K562 (cell line): Measurements from ENCODE around the gene IL1F10. TPM values are rescaled to one million over a fixed set of nuclear protein-coding genes. Genes with fewer than 3 reads are reported as not detected.

ENCODE experiments used
- ATAC-seq: fragments of 200-7000 bp; cut with Tn5 transposase; 3 replicates; pipeline ENCODE4 v1.9.1; 2020; ENCODE audit warnings: moderate library complexity
- BruUV-seq: library from RNA; stranded (reverse); fragments of 400-500 nt; replicated peaks from 2 replicates; lab custom pipeline; 2021; lab: Mats Ljungman, UMichigan
- CTCF ChIA-PET: fragments of 300-600 bp; formaldehyde crosslinking; extraction: SDS; loops from one replicate; lab custom pipeline; 2021; ENCODE audit warnings: low intra/inter-chr PET ratio; lab: Yijun Ruan, JAX
- POLR2A ChIA-PET: fragments of 300-600, 350-650 bp; sonication (Branson Sonifier 250); formaldehyde crosslinking; extraction: SDS; loops from one replicate; lab custom pipeline; 2021; ENCODE audit warnings: antibody characterized with exemption, inconsistent platforms; lab: Yijun Ruan, JAX
- DNase-seq, 4 experiments: peaks; one replicate each; pipeline versions ENCODE4 v3.0.0 to v3.0.0-alpha.2; 2011 to 2018; ENCODE audit warnings: low spot score in 3 of 4, mixed read lengths in 3 of 4; ENCODE audit errors: extremely low read depth in 1 of 4
- FAIRE-seq: peaks from 2 replicates; lab custom pipeline; 2011; peaks lifted over from hg19 to GRCh38; lab: Jason Lieb, UNC
- H2AFZ ChIP-seq: 2 replicates; pipeline ENCODE4 v1.6.0; 2011; ENCODE audit warnings: low read depth, low read length, control low read depth, inconsistent platforms
- H3K27ac ChIP-seq: fragments of 200-600 bp; 3 replicates; pipeline ENCODE4 v1.8.0; 2011; ENCODE audit warnings: low read depth, mild to moderate bottlenecking, control low read depth, inconsistent platforms, low read length, moderate library complexity, mixed read lengths; ENCODE audit errors: extremely low read depth
- H3K27me3 ChIP-seq, 2 experiments: fragments of 300-600 bp in 1 of 2; 2 replicates in 1 of 2; 3 replicates in 1 of 2; pipeline versions ENCODE4 v1.6.0 to v1.8.0; 2011; ENCODE audit warnings: inconsistent platforms in 2 of 2, low read length in 2 of 2, mild to moderate bottlenecking in 1 of 2, mixed read lengths in 1 of 2, moderate library complexity in 1 of 2; ENCODE audit not compliant: control insufficient read depth in 2 of 2, insufficient read depth in 2 of 2
- H3K36me3 ChIP-seq: fragments of 300-600 bp; 3 replicates; pipeline ENCODE4 v1.8.0; 2011; ENCODE audit warnings: mild to moderate bottlenecking, low read length, inconsistent platforms; ENCODE audit not compliant: control insufficient read depth, insufficient read depth
- H3K4me1 ChIP-seq, 2 experiments: fragments of 200-600 bp in 1 of 2; replicated peaks in 1 of 2; 2 replicates in 1 of 2; 3 replicates in 1 of 2; pipeline versions ENCODE4 v1.5.1 to v1.8.0; 2011; ENCODE audit warnings: inconsistent platforms in 2 of 2, low read length in 2 of 2, mild to moderate bottlenecking in 1 of 2, mixed read lengths in 1 of 2, moderate library complexity in 1 of 2; ENCODE audit not compliant: control insufficient read depth in 2 of 2, insufficient read depth in 2 of 2
- H3K4me2 ChIP-seq: 2 replicates; pipeline ENCODE4 v1.6.1; 2011; ENCODE audit warnings: low read length, control low read depth, inconsistent platforms, mixed read lengths; ENCODE audit not compliant: insufficient read depth
- H3K4me3 ChIP-seq: fragments of 200-600 bp; sonication (generic), shearing (Covaris generic); 2 replicates; pipeline ENCODE4 v1.5.1; 2016; ENCODE audit warnings: control low read depth, inconsistent platforms
- H3K79me2 ChIP-seq: fragments of 200-600 bp; 3 replicates; pipeline ENCODE4 v1.8.0; 2011; ENCODE audit warnings: low read length, inconsistent platforms; ENCODE audit not compliant: control insufficient read depth, insufficient read depth
- H3K9ac ChIP-seq, 2 experiments: 2 replicates each; pipeline versions ENCODE4 v1.6.0 to v1.6.1; 2011; ENCODE audit warnings: low read depth in 2 of 2, low read length in 2 of 2, control low read depth in 1 of 2, inconsistent platforms in 1 of 2, mild to moderate bottlenecking in 1 of 2, mixed read lengths in 1 of 2; ENCODE audit not compliant: insufficient read depth in 1 of 2
- H3K9me1 ChIP-seq: one replicate; pipeline ENCODE4 v1.6.0; 2011; ENCODE audit warnings: inconsistent platforms, mild to moderate bottlenecking, low read length, moderate library complexity; ENCODE audit not compliant: control insufficient read depth, insufficient read depth
- H3K9me3 ChIP-seq: replicated peaks from 2 replicates; pipeline ENCODE4 v1.5.1; 2011; ENCODE audit warnings: low read depth, low read length, inconsistent platforms; ENCODE audit not compliant: control insufficient read depth, insufficient read depth
- H4K20me1 ChIP-seq: replicated peaks from 2 replicates; pipeline ENCODE4 v1.6.1; 2011; ENCODE audit warnings: low read length, inconsistent platforms, mixed read lengths; ENCODE audit not compliant: control insufficient read depth, insufficient read depth
- BRCA1 ChIP-seq, 2 experiments: fragments of 450-650 bp in 1 of 2; sonication (generic) in 1 of 2; formaldehyde crosslinking in 1 of 2; IDR thresholded peaks; 2 replicates each; pipeline versions ENCODE4 v1.5.0 to v1.6.1; 2017 to 2020; ENCODE audit warnings: mild to moderate bottlenecking in 1 of 2, missing genetic modification reagents in 1 of 2
- E2F3 ChIP-seq: fragments of 250-450 bp; sonication (Bioruptor Pico); IDR thresholded peaks from 2 replicates; pipeline ENCODE4 v1.4.0; 2020; ENCODE audit warnings: mild to moderate bottlenecking
- ELF4 ChIP-seq: fragments of 450-650 bp; formaldehyde crosslinking; IDR thresholded peaks from 2 replicates; pipeline ENCODE4 v1.4.0; 2022; ENCODE audit warnings: missing genetic modification characterization
- ERF ChIP-seq: fragments of 450-650 bp; formaldehyde crosslinking; IDR thresholded peaks from 2 replicates; pipeline ENCODE4 v1.4.0; 2020; ENCODE audit warnings: mild to moderate bottlenecking, mixed read lengths
- HDAC2 ChIP-seq: fragments of 450-650 bp; IDR thresholded peaks from 2 replicates; pipeline ENCODE4 v1.6.1; 2016; ENCODE audit warnings: mild to moderate bottlenecking
- HDAC3 ChIP-seq: fragments of 450-650 bp; IDR thresholded peaks from 2 replicates; pipeline ENCODE4 v1.6.1; 2018; ENCODE audit warnings: borderline replicate concordance, mild to moderate bottlenecking, moderate library complexity; ENCODE audit not compliant: partially characterized antibody
- HMG20A ChIP-seq: fragments of 450-650 bp; formaldehyde crosslinking; conservative IDR thresholded peaks from 2 replicates; pipeline ENCODE4 v1.4.0; 2020; ENCODE audit warnings: mild to moderate bottlenecking, mixed read lengths
- ILF3 ChIP-seq: fragments of 450-650 bp; IDR thresholded peaks from 2 replicates; pipeline ENCODE4 v1.6.1; 2018; ENCODE audit warnings: antibody characterized with exemption, mild to moderate bottlenecking, moderate library complexity, borderline replicate concordance
- MIER1 ChIP-seq: fragments of 450-650 bp; IDR thresholded peaks from 2 replicates; pipeline ENCODE4 v1.6.1; 2016; ENCODE audit warnings: antibody characterized with exemption, mild to moderate bottlenecking, low read depth
- NFE2L1 ChIP-seq: fragments of 450-650 bp; IDR thresholded peaks from 2 replicates; pipeline ENCODE4 v1.6.1; 2016; ENCODE audit warnings: missing genetic modification characterization, low read depth, mild to moderate bottlenecking, missing compliant biosample characterization, moderate library complexity, borderline replicate concordance
- NFRKB ChIP-seq: fragments of 450-650 bp; IDR thresholded peaks from 2 replicates; pipeline ENCODE4 v1.6.1; 2016; ENCODE audit warnings: low read depth
- SMC3 ChIP-seq: conservative IDR thresholded peaks from 2 replicates; pipeline ENCODE4 v1.6.1; 2011; ENCODE audit warnings: low read depth, low read length, improper control_type of control experiment; ENCODE audit not compliant: insufficient read depth
- SOX6 ChIP-seq: fragments of 450-650 bp; IDR thresholded peaks from 2 replicates; pipeline ENCODE4 v1.6.1; 2014; ENCODE audit warnings: mild to moderate bottlenecking
- ZBTB34 ChIP-seq: fragments of 250-450 bp; sonication (Bioruptor Pico); IDR thresholded peaks from 2 replicates; pipeline ENCODE4 v1.8.0; 2021; ENCODE audit warnings: mild to moderate bottlenecking, moderate library complexity
- ZEB2 ChIP-seq: fragments of 450-650 bp; IDR thresholded peaks from 2 replicates; pipeline ENCODE4 v1.6.1; 2016
- ZNF354B ChIP-seq: fragments of 250-450 bp; sonication (Bioruptor Pico); IDR thresholded peaks from 2 replicates; pipeline ENCODE4 v1.4.0; 2020
- ZNF589 ChIP-seq: fragments of 200-800 bp; sonication (Bioruptor generic); IDR thresholded peaks from 2 replicates; pipeline ENCODE4 v1.6.1; 2016; ENCODE audit warnings: low read depth, missing genetic modification characterization, missing compliant biosample characterization
- ZSCAN32 ChIP-seq: fragments of 450-650 bp; formaldehyde crosslinking; IDR thresholded peaks from 2 replicates; pipeline ENCODE4 v1.4.0; 2020; ENCODE audit warnings: mild to moderate bottlenecking, moderate library complexity
- WGBS: fragments of 100-300 bp; shearing (Covaris generic); methylation state at CpG from one replicate; pipeline ENCODE4 v1.1.6; 2016; ENCODE audit warnings: low coverage, mixed read lengths; ENCODE audit not compliant: insufficient coverage; ENCODE audit errors: missing lambda C conversion rate; 5-methylcytosine and 5-hydroxymethylcytosine counted together
- in situ Hi-C: fragments of 300-500 bp; cut with MboI; formaldehyde crosslinking; loops from 4 replicates; pipeline ENCODE4 v1.15.0; 2018; ENCODE audit warnings: inconsistent platforms, mixed read lengths
- intact Hi-C: fragments of 100-400 bp; cut with micrococcal nuclease; formaldehyde crosslinking; loops from 2 replicates; pipeline ENCODE4 v1.14.2; 2022
- polyA plus RNA-seq, 8 experiments: library from polyadenylated mRNA; depleted of rRNA in 4 of 8; stranded (reverse) in 5 of 8; unstranded in 3 of 8; fragments of >200 nt; fragmentation: Nextera tagmentation in 2 of 8; fragmentation: Illumina TruSeq in 1 of 8; extraction: Ambion mirVana in 2 of 8; extraction: Trizol in 1 of 8; gene quantifications; 2 replicates each; pipeline versions ENCODE4 v1.2.1 to v1.2.3, GENCODE V29; 2011 to 2014; ENCODE audit warnings: inconsistent platforms in 1 of 8, missing spikeins in 1 of 8
- total RNA-seq, 7 experiments: library from RNA; depleted of rRNA in 6 of 7; stranded (reverse); fragments of >200 nt in 6 of 7; fragmentation: Illumina TruSeq in 2 of 7; extraction: Trizol in 2 of 7; gene quantifications; 2 replicates each; pipeline versions ENCODE4 v1.2.1 to v1.2.3, GENCODE V29; 2011 to 2021; ENCODE audit warnings: low replicate concordance in 1 of 7

IL1F10 gene
- total and polyA plus RNA-seq, 9 of the 15 experiments (the other 6 are each of a cell fraction or from before 2014, with no cell fraction given): not detected

DNA sequence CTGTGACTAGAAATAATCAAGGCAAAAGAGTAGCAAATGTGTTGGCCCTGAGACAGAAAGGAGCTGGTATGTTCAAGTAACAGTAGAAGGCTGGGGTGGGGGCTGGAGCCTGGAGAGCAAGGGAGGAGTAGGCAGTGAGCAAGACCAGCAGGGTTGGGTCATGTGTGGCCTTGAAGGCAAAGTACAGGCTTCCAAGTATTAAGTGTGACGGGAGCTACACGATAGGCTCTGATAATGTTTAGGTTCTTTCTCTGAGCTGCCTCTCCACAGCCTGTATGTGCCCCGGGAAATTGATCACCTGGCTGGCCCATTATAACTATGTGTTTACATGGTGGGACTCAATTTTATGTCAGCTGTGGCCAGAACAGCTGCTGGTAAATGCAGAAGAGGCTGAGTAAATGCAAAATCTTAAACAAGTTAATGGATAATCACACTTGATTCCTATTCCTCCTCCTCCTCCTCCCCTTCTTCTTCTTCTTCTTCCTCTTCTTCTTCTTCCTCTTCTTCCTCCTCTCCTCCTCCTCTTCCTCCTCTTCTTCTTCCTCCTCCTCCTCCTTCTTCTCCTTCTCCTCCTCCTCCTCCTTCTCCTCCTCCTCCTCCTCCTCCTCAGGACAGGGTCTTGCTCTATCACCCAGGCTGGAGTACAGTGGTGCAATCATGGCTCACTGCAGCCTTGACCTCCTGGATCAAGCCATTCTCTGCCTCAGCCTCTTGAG lies 9.3 kb downstream of the IL1F10 start (continued):
- TF ChIP-seq NFE2L1 (tag) (no peak), SMC3 (no peak), ZNF589 (CRISPR knock-in tag) (no peak), ZBTB34 (no peak), E2F3 (CRISPR knock-in tag) (no peak), HMG20A (CRISPR knock-in tag) (no peak), NFRKB (no peak), HDAC3 (no peak)

GRCh38 chr2:113077921-113078320 lies 10.2 kb downstream of the IL1F10 start:
- ATAC-seq (no peak), DNase-seq (no peak), FAIRE-seq (no peak)
- POLR2A ChIA-PET: interaction anchor here (0.5 to 1.1 kb wide), 5 partner anchors 11 to 119 kb away, joined by 3 read pairs; no protein-coding TSS in a partner anchor
- no TSS peak for BruUV-seq
- H3K9me3 ChIP-seq: no peaks in the 10 kb centered on the region
- no peaks in the 10 kb centered on the region for H3K4me1 ChIP-seq
- H3K4me3 ChIP-seq: no peak overlapping the region
- in situ Hi-C loops (no loop called here), intact Hi-C loops (no loop called here)
- H3K27me3 ChIP-seq: peaks cover 15% of the 10 kb centered on the region in 2 experiments; a peak in 4 of 5 replicates
- H3K9me1 ChIP-seq: no peaks in the 10 kb centered on the region
- no peak overlapping the region for H3K4me2 ChIP-seq
- no peak overlapping the region for H3K27ac ChIP-seq
- 0% methylated on average over 1 of the region's 1 CpG for WGBS
- H4K20me1 ChIP-seq: no peaks in the 10 kb centered on the region; the same call in 1 of the 2 replicates
- H2AFZ ChIP-seq: no peak overlapping the region
- CTCF ChIA-PET: no interaction called here
- no peaks in the 10 kb centered on the region for H3K36me3 ChIP-seq
- no peaks in the 10 kb centered on the region for H3K79me2 ChIP-seq
- H3K9ac ChIP-seq: no peak overlapping the region
- TF ChIP-seq ERF (CRISPR knock-in tag): no peak
- no peak for TF ChIP-seq MIER1
- no peak for TF ChIP-seq BRCA1 (IDR thresholded peaks at IDR 0.05)
- no peak for TF ChIP-seq BRCA1 (CRISPR knock-in tag; IDR thresholded peaks at IDR 0.05)
- TF ChIP-seq E2F3 (CRISPR knock-in tag): no peak
- no peak for TF ChIP-seq ELF4 (CRISPR knock-in tag)
- no peak for TF ChIP-seq ZNF354B (CRISPR knock-in tag)
- TF ChIP-seq ZSCAN32 (CRISPR knock-in tag): no peak
- no peak for TF ChIP-seq HDAC2
- no peak for TF ChIP-seq SOX6
- TF ChIP-seq ZEB2: no peak
- TF ChIP-seq ILF3: no peak
